GM23248 (cell line): ENCODE results near the gene SNX14. TPM values are rescaled to one million over a fixed set of nuclear protein-coding genes. Genes with fewer than 3 reads are reported as not detected.

Experiments
- DNase-seq: peaks from one replicate; pipeline ENCODE4 v3.0.0-alpha.2; 2015
- H2AFZ ChIP-seq: fragments of 200-600 bp; sonication (generic); 2 replicates; pipeline ENCODE4 v1.6.1; 2016; ENCODE audit warnings: antibody characterized with exemption
- H3F3A ChIP-seq: fragments of 200-600 bp; sonication (generic); 2 replicates; pipeline ENCODE4 v1.6.1; 2016; ENCODE audit warnings: mild to moderate bottlenecking, antibody characterized with exemption, mixed run types; ENCODE audit not compliant: insufficient read depth
- H3K27ac ChIP-seq: fragments of 200-600 bp; sonication (generic); 2 replicates; pipeline ENCODE4 v1.5.1; 2016; ENCODE audit warnings: mild to moderate bottlenecking
- H3K27me3 ChIP-seq: fragments of 200-600 bp; sonication (generic); replicated peaks from 2 replicates; pipeline ENCODE4 v1.6.1; 2016; ENCODE audit warnings: mild to moderate bottlenecking; ENCODE audit not compliant: insufficient read depth
- H3K36me3 ChIP-seq: fragments of 200-600 bp; sonication (generic); 2 replicates; pipeline ENCODE4 v1.6.1; 2016; ENCODE audit warnings: low read depth, mild to moderate bottlenecking
- H3K4me1 ChIP-seq: fragments of 200-600 bp; sonication (generic); 2 replicates; pipeline ENCODE4 v1.6.1; 2016; ENCODE audit warnings: mild to moderate bottlenecking; ENCODE audit not compliant: insufficient read depth
- H3K4me2 ChIP-seq: fragments of 200-600 bp; sonication (generic); one replicate; pipeline ENCODE4 v1.6.1; 2016; ENCODE audit warnings: mild to moderate bottlenecking; ENCODE audit not compliant: unreplicated experiment
- H3K4me3 ChIP-seq: fragments of 200-600 bp; sonication (generic); 2 replicates; pipeline ENCODE4 v1.5.1; 2016; ENCODE audit warnings: mild to moderate bottlenecking
- H3K79me2 ChIP-seq: fragments of 200-600 bp; sonication (generic); 2 replicates; pipeline ENCODE4 v1.6.1; 2016; ENCODE audit warnings: mild to moderate bottlenecking; ENCODE audit not compliant: insufficient read depth
- H3K9ac ChIP-seq: fragments of 200-600 bp; sonication (generic); 2 replicates; pipeline ENCODE4 v1.6.1; 2016; ENCODE audit warnings: mild to moderate bottlenecking
- H3K9me2 ChIP-seq: fragments of 200-600 bp; sonication (generic); 2 replicates; pipeline ENCODE4 v1.6.1; 2016; ENCODE audit warnings: mixed run types, mild to moderate bottlenecking, moderate library complexity; ENCODE audit not compliant: insufficient read depth
- H3K9me3 ChIP-seq: fragments of 200-600 bp; sonication (generic); one replicate; pipeline ENCODE4 v1.6.1; 2017; ENCODE audit warnings: low read depth
- H4K20me1 ChIP-seq: fragments of 200-600 bp; sonication (generic); 2 replicates; pipeline ENCODE4 v1.6.0; 2016; ENCODE audit not compliant: insufficient read depth
- EZH2 ChIP-seq: fragments of 200-600 bp; sonication (generic); IDR thresholded peaks from 2 replicates; pipeline ENCODE4 v1.6.1; 2018; ENCODE audit warnings: antibody characterized with exemption, mild to moderate bottlenecking; ENCODE audit not compliant: insufficient read depth, poor library complexity, severe bottlenecking
- EZH2phosphoT487 ChIP-seq: fragments of 200-600 bp; sonication (generic); IDR thresholded peaks from 2 replicates; pipeline ENCODE4 v1.6.1; 2018; ENCODE audit warnings: antibody characterized with exemption, moderate library complexity, mild to moderate bottlenecking, low read depth; ENCODE audit not compliant: insufficient read depth
- WGBS, 2 experiments: methylation state at CpG; one replicate each; pipeline ENCODE4 v1.1.6; 2015 to 2017; ENCODE audit warnings: low lambda C conversion rate in 2 of 2, low coverage in 1 of 2; ENCODE audit errors: missing lambda C conversion rate in 2 of 2; 5-methylcytosine and 5-hydroxymethylcytosine counted together
- in situ Hi-C: fragments of 300-500 bp; cut with MboI; formaldehyde crosslinking; loops from 2 replicates; pipeline ENCODE4 v1.15.0; 2020
- polyA plus RNA-seq: library from polyadenylated mRNA; unstranded; fragments of >200 nt; fragmentation: Nextera tagmentation; extraction: Ambion mirVana; gene quantifications from 2 replicates; pipeline ENCODE4 v1.2.1, GENCODE V29; 2016
- total RNA-seq: library from RNA; depleted of rRNA; stranded (reverse); fragments of >200 nt; shearing (Covaris generic); gene quantifications from 2 replicates; pipeline ENCODE4 v1.2.3, GENCODE V29; 2014

SNX14 gene
- total and polyA plus RNA-seq, 2 experiments from 2014 or later = 68.3 to 72.4 TPM

DNA sequence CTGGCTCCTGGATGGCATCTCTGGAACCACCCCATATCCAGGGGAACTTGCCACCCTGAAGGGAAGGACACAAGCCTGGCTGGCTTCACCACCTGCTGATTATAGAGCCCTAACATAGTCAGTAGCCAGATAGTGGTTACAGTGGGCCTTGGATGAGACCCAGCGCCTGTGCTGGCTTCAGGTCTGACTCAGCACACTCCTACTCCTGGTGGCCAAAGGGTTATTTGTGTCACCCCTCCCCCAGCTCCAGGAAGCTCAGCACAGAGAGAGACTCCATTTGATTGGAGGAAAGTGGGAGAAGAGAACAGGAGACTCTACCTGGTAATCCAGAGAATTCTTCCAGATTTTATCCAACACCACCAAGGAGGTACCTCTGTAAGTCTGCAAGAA is 12.8 kb downstream of the SNX14 start:
- Histone ChIP-seq H3K36me3 (no peaks in the 10 kb centered on the region), H3F3A (peaks cover 15% of the 10 kb centered on the region), H4K20me1 (peaks cover 16% of the 10 kb centered on the region), H3K9ac (no peak overlapping the region), H3K4me2 (no peak overlapping the region), H3K27ac (no peak overlapping the region), H3K4me3 (no peak overlapping the region), H3K27me3 (no peaks in the 10 kb centered on the region), H3K9me3 (no peaks in the 10 kb centered on the region), H3K4me1 (peaks cover 14% of the 10 kb centered on the region; the same call in 1 of the 2 replicates), H2AFZ (no peak overlapping the region), H3K79me2 (peaks cover 100% of the 10 kb centered on the region), H3K9me2 (no peaks in the 10 kb centered on the region)
- no peak for TF ChIP-seq EZH2phosphoT487
- TF ChIP-seq EZH2 = no peak
- in situ Hi-C loops = no loop called here
- WGBS, 2 experiments = 56 to 73% methylated on average over 1 of the region's 1 CpG
- DNase-seq = peak; percentile 61

DNA sequence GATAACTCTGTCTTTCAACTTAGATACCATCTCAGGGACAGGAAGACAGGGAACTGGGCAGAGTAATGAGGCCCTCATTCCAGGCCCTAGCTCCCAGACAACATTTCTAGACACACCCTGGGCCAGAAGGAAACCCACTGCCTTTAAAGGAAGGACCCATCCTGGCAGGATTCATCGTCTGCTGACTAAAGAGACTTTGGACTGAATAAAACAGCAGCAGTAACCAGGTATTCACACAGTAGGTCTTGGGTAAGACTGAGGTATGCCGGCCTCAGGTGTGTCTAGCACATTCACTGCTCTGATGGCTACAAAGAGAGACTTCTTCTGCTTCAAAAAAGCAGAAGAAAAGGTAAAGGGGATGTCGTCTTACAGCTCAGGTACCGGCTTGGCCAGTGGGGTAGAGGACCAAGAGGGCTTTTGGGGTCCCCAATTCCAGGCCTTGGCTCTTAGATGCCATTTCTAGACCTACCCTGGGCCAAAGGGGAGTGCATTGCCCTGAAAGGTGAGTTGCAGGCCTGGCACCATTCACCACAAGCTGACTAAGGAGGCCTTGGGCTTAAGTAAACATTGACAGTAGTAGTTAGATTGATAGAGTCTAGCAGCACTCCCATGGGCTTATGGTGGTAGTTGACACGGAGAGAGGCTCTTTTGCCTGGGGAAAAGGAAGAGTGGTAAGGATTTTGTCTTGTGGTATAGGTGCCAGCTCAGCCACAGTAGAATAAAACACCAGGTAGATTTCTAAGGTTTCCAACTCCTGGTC is 13.4 kb downstream of the SNX14 start:
- H3F3A ChIP-seq = peaks cover 18% of the 10 kb centered on the region; the same call in 1 of the 2 replicates
- no peaks in the 10 kb centered on the region for H3K36me3 ChIP-seq
- H3K9me3 ChIP-seq = no peaks in the 10 kb centered on the region
- H3K9ac ChIP-seq = no peak overlapping the region
- no peak for TF ChIP-seq EZH2phosphoT487
- TF ChIP-seq EZH2 = no peak
- no peak for DNase-seq
- H3K27me3 ChIP-seq = no peaks in the 10 kb centered on the region
- no peak overlapping the region for H3K4me3 ChIP-seq
- in situ Hi-C loops = no loop called here
- no peaks in the 10 kb centered on the region for H3K9me2 ChIP-seq
- peaks cover 100% of the 10 kb centered on the region for H3K79me2 ChIP-seq
- H2AFZ ChIP-seq = no peak overlapping the region
- peaks cover 20% of the 10 kb centered on the region; the same call in 1 of the 2 replicates for H3K4me1 ChIP-seq
- H4K20me1 ChIP-seq = peaks cover 15% of the 10 kb centered on the region
- 94 to 99% methylated on average over 5 of the region's 5 CpGs for WGBS, 2 experiments
- no peak overlapping the region for H3K4me2 ChIP-seq
- H3K27ac ChIP-seq = no peak overlapping the region

DNA sequence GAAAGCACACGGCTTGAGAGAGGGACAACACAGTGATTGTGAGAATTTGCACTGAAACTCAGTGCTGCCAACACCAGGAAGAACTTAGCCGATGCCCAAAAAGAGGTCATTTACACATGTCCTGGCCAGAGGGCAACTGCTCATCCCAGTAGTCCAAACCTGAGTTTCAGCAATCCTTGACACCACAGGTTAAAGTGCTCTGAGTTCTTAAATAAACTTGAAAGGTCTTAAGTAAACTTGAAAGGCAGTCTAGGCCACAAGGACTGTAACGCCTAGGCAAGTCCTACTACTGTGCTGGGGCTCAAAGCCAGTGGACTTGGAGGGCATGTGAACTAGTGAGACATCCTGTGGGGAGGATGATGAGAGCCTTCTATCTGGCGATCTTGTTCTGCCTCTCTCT is 14.1 kb downstream of the SNX14 start:
- Histone ChIP-seq H3K4me2 (no peak overlapping the region), H3K27me3 (no peaks in the 10 kb centered on the region), H4K20me1 (peaks cover 17% of the 10 kb centered on the region; the same call in 1 of the 2 replicates), H3K9ac (no peak overlapping the region), H3K9me2 (no peaks in the 10 kb centered on the region), H2AFZ (no peak overlapping the region), H3K36me3 (no peaks in the 10 kb centered on the region), H3K4me3 (no peak overlapping the region), H3K4me1 (peaks cover 26% of the 10 kb centered on the region), H3K9me3 (no peaks in the 10 kb centered on the region), H3K27ac (no peak overlapping the region), H3K79me2 (peaks cover 100% of the 10 kb centered on the region), H3F3A (peaks cover 25% of the 10 kb centered on the region)
- WGBS, 2 experiments = 71 to 77% methylated on average over 4 of the region's 4 CpGs
- no peak for TF ChIP-seq EZH2
- no peak for TF ChIP-seq EZH2phosphoT487
- no peak for DNase-seq
- in situ Hi-C loops = no loop called here

- DNase-seq = no peak
- H3K9ac ChIP-seq = no peak overlapping the region
- H3K27ac ChIP-seq = no peak overlapping the region
- peaks cover 29% of the 10 kb centered on the region for H3K4me1 ChIP-seq
- H3K9me2 ChIP-seq = no peaks in the 10 kb centered on the region
- no peak overlapping the region for H3K4me3 ChIP-seq
- peaks cover 100% of the 10 kb centered on the region for H3K79me2 ChIP-seq
- no peaks in the 10 kb centered on the region for H3K9me3 ChIP-seq
- in situ Hi-C loops = no loop called here
- H3F3A ChIP-seq = peaks cover 21% of the 10 kb centered on the region
- TF ChIP-seq EZH2phosphoT487 = no peak
- no peak for TF ChIP-seq EZH2
- H3K36me3 ChIP-seq = no peaks in the 10 kb centered on the region; the same call in 1 of the 2 replicates
- H2AFZ ChIP-seq = no peak overlapping the region
- H4K20me1 ChIP-seq = peaks cover 17% of the 10 kb centered on the region; the same call in 1 of the 2 replicates
- no peak overlapping the region for H3K4me2 ChIP-seq
- H3K27me3 ChIP-seq = no peaks in the 10 kb centered on the region
- 72 to 77% methylated on average over 2 of the region's 2 CpGs for WGBS, 2 experiments
Measured at GRCh38 chr6:85576476-85576875, 17.2 kb downstream of the SNX14 start.
